CD4-positive, alpha-beta T cell treated with Interleukin-6 at 100 ng/mL for 8 hours (primary cell): Measurements from ENCODE around the gene AHDC1.

Experiments
- DNase-seq: peaks from one replicate; pipeline ENCODE4 v3.0.0-alpha.2; 2020; ENCODE audit warnings: mixed read lengths, low spot score

Gene AHDC1

DNA sequence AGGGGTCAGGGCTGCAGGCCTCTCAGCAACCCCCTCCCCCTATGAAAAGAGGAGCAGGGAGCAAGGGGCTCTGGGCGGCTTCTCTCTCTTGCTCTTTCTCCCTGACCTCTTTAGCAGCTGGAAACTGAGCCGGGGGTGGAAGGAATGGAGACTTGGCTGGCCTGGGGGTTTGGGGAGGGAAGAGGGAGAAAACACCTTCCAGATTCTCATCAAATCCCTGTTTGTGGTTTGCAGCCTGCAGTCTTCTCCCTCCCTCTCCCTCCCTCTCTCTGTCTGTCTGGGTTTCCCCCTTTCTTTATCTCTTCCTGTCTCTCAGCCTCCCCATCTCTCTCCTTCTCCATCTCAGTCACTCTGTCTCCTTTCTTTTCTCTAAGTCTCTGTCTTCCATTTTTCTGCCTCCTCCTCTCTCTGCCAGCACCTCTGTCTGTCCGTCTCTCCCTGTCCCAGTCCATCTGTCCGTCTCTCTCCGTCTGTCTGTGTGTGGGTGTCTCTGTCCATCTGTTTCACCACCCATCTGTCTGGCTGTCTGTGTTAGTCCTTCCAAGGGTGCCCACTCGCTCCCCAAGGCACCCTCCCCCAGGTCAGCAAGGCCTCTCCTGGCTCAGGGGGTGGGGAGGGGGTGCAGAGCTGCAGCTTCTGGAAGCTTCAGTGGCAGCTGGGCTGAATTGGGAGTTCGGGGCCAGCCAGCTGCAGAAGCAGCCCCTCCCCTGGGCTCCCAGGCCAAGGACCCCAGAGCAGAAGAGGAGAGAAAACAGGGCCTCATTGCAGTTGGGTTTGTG, 6.2 kb downstream of the AHDC1 start:
- no peak for DNase-seq

DNA sequence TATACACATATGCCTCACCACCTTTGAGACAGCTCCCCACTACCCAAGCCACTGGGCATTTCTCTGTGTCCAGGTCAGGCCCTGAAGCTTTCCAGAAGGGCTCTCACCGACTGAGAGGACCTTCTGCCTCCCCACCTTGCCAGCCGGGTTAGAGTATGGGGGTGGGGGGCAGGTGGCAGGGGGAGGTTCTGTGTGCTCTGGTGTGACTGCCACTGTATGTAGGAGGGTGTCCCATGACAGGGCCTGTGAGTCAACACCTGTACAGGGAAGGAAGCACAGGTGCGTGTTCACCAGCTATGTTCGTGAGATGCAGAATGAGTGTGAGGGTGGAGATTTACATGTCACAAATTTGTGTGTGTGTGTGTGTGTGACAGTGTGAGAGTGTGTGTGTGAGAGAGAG, 7.0 kb downstream of the AHDC1 start:
- no peak for DNase-seq

- no peak for DNase-seq
These were observed 7.7 kb downstream of the AHDC1 start for GRCh38 chr1:27596261-27596660.

DNA sequence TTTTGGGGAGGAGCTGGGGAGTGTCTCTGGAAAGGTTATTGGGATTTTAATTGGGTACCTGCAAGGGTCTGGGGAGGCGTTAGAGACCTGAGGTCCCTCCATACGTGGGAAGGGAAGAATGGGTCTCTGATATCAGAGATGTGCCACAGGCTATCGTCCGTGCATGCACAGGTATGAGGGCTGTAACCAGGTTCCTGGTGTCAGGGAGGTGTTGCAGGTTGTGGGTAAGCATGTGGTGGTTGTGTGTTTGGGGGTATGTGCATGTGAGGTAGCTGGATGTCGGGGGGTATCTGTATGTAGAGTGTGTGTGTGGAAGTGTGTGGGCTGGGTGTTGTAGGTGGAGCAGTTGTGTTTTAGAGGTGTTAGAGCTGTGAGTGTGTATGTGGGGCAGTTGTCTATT, 8.3 kb downstream of the AHDC1 start:
- no peak for DNase-seq

DNA sequence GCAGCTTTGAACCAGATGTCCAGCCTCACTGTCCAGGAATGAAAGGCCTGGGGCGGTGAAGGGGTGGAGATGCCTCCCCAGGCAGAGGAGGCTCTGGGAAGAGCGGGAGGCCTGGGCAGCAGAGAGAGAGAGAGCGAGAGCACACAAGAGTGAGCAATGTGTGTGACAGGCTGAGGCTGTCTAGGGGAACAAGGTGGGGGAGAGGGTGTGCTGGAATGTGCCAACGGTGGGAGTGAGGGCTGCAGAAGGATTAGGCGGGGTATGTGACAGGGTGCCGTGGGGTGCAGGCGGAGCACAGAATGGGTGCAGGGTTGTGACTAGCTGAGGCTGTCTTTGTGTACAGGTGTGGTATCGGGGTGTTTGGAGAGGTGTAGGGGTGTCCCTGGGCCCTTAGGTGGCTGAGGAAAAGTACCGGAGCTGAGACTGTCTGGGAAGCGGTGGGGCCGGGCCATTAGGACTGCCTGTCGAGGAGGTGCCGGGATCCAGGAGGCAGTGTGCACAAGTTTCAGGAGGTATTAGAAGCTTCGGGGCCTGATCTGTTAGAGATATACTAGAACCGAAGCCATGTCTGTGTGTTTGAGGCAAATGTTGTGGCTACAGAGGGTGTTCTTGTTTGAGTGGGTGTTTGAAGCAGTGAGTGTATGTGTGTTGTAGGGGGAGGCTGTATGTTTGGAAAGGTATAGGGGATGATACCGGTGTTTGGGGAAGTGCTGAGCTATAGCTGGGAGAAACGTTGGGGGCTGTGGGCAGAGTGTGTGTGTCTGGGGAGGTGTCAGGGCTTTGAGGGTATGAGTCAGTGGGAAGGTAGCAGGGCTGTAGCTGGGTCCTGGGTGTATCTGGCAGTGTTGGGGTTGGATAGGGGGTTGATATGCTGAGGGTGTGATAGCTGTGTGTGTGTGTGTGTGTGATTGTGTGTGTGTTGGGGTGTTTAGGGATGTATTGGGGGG, 9.1 kb downstream of the AHDC1 start:
- DNase-seq = no peak

DNA sequence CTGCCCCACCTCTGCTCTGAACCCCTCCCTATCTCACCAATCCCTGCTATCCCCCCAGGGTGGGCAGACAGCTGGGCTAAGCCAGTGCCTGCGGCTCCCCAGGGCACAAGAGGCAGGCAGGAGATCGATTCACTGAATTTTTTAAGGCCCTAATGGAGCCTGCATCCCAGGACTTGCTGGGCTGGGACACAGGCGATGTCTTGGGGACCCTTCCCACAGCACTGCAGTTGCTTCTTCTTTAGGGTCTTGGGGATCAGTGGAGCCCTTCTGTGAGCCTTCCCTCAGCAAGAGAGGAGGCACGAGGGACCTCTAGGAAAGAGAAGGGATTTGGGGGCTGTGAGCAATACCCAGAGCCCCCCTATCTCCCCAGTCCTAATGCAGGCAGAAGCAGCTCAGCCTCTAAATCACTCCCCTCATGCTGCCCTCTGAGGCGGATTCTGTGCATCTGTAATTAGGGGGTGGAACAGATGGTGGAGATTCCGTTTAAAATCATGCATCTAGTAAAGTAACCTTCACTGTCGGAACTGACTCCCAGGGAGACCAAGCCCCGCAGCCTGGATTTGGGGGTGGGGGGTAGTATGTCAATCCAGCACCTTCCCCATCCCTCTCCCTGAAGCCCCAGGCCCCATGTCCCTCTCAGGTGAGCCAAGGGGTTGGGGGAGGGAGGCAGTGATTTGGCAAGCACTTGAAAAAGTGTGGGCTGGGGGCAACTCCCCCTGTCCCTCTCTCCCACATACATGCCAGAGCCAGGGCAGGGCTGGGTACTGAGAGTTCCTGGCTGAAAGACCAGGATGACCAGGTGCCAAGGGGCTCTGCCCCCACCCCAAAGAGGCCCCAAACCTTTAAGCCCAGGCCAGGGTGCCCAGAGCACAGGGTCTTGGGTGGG, 10.0 kb downstream of the AHDC1 start:
- DNase-seq = no peak

- no peak for DNase-seq
These were observed 10.8 kb downstream of the AHDC1 start for GRCh38 chr1:27592931-27593677.

DNA sequence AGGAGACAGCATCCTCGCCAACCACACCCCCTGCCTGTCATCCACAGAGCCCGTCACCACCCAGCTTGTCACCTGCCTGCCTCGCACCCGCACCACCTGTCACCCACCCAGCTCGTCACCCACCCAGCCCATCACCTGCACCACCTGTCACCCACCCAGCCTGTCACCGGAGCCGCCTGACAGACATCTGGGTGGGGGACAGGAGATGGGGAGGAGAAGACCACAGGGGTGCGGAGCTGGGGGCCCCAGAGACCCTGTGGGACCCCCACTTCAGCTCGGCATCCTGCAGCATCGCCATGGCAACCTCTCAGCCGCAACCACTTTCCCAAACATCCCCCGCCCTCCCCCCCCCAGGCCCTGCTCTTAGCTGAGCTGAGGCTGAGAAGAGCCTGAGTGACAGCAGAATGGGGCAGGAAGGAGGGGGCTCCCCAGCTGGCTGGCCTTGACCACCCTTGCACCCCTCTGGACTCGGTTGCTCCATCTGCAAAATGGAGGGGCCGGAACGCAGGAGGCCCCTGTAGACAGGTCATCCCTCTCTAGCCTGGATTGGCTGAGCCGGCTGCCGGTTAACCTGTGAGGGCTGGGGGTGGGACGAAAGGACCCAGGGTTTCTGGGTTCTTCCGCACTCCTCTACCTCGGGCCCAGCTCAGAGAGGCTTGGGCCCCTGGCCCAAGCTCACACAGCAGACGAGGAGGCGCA, 11.6 kb downstream of the AHDC1 start:
- DNase-seq = no peak

GRCh38 chr1:27591622-27592021, 12.3 kb downstream of the AHDC1 start:
- DNase-seq = no peak

DNA sequence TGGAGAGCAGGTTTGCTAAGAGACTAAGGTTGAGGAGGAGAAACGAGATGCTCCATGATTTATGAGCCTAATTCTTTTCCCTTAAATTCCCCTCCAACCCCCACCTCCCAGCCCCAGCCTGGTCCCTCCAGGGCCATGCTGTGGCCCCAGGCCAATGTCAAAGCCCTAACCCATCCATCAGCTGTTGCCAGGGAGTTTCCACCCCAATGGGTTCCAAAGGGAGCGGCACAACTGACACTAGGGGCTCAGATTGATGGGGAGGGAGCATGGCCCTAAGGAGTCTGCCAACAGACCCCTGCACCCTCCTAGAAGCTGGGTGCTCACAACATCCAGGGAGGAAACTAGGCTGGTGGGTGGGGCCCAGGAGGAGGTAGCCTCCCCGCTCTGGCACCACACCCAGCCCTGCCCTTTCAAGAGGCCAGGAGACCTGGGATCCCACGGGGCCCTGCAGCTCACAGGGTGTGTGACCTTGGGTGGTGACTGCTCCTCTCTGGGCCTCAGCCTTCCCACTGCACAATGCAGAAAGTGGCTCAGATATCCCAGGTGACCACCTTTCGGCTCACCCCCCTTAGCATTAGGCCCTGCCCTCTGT, 12.9 kb downstream of the AHDC1 start:
- DNase-seq = no peak

GRCh38 chr1:27589841-27590426, 14.0 kb downstream of the AHDC1 start:
- DNase-seq = no peak

DNA sequence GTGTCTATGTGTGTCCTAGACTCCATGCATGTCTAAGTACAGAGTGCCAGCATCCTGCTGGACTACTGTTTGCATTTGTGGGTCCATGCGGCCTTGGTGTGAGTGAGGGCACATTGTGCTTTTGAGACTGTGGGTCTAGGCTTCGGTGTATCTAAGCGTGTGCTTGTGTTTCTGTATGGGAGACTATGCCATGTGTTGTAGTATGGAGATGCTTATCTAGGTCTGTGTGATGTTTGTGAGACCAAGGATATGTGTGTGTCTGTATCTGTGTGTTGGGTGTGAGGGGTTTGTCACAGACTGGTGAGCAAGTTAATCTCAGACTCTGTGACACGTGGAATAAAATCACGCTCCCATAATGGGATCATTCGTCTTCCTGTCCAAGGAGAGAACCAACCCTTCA, 14.5 kb downstream of the AHDC1 start:
- no peak for DNase-seq

DNA sequence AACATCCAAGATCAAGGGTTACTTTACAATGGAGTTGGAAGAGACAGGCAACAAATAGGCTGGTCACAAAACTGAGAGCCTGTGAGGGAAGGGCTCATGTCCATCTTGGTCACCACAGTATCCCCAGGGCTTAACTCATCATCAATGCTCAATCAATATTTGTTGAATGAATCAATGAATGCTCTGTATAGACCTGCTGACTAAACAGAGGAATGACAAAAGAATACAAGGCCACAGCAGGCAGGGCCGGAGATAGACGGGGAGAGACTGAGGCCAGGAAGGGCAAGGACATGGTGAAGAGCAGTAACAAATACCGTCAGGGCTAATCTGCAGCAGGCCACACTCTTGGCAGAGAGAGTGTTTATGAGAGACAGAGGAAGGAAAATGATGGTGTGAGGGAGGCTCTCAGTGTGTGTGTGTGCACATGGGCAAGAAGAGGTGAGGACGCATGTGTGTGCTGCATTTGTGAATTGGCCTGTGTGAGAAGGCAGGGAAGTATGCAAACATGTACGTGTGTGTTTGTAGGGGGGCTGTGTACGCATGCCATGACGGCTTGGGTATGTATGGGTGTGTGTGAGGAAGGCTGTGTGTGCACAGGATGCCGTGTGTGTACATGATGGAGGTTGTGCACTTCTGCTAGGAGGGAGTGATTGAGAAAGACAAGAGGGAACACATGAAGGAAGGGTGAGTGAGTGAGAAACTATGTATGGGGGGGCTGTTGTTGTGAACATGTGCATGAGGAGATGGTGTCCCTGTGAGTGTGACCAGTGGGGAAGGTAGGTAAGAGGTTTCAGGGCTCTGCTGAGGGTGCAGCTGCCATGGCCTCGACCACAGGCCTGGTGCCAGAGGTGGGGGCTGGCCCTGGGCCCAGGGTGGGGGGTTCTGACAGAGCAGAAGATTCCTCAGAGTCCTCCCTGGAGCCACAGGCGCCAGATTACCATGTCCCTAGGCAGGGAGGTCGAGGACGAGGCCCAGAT, 15.4 kb downstream of the AHDC1 start:
- DNase-seq = no peak

DNA sequence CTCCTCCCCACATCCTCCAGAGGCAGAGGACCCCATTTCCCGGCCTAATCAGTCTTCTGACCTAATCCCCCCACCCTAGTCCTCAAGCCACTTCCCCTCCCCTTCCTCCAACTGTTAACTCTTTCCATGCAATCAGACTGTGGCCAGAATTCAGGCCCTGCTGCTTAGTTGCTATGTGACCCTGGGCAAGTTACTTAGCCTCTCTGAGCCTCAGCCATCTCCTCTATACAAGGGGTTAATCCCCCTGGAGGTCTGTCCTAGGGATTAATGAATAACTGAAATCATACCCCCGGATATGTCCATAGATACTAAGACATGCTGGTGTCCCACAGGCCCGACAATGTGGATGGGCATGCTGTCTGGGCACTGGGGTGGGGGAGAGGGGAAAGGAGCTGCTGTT, 18.3 kb downstream of the AHDC1 start:
- no peak for DNase-seq

- DNase-seq = no peak
These were observed 19.5 kb downstream of the AHDC1 start for GRCh38 chr1:27584453-27584852.

GRCh38 chr1:27583479-27583878, 20.5 kb downstream of the AHDC1 start:
- no peak for DNase-seq

- no peak for DNase-seq
These were observed 22.1 kb downstream of the AHDC1 start for GRCh38 chr1:27581823-27582243.

- DNase-seq = no peak
These were observed 26.3 kb downstream of the AHDC1 start for GRCh38 chr1:27577504-27578188.
